Ovary (tissue), 9 donors: ENCODE data around the gene GSG1. TPM values are rescaled to one million over a fixed set of nuclear protein-coding genes. Genes with fewer than 3 reads are reported as not detected.

Experiments used
- DNase-seq, 5 donors: peaks; one replicate each; pipeline ENCODE4 v3.0.0-alpha.2; 2019 to 2020
- H3K27ac ChIP-seq, 2 donors: fragments of 200-600 bp; one replicate each; pipeline versions ENCODE4 v1.5.1 to v1.8.0; 2019 to 2022
- H3K27me3 ChIP-seq: fragments of 200-600 bp; one replicate; pipeline ENCODE4 v1.8.0; 2022
- H3K36me3 ChIP-seq: fragments of 200-600 bp; sonication (generic); one replicate; pipeline ENCODE4 v1.5.1; 2019
- H3K4me1 ChIP-seq: one replicate; pipeline ENCODE4 v1.8.1; 2013; ENCODE audit warnings: mild to moderate bottlenecking, moderate library complexity; ENCODE audit not compliant: insufficient read depth
- H3K4me3 ChIP-seq: fragments of 200-600 bp; sonication (generic); one replicate; pipeline ENCODE4 v1.5.1; 2017
- H3K9me3 ChIP-seq, 2 donors: fragments of 200-600 bp in 1 of 2; sonication (generic) in 1 of 2; one replicate each; pipeline versions ENCODE4 v1.5.1 to v1.8.1; 2013 to 2019; ENCODE audit warnings: mild to moderate bottlenecking in 1 of 2, moderate library complexity in 1 of 2
- EP300 ChIP-seq: sonication (generic); formaldehyde crosslinking; IDR thresholded peaks from one replicate; pipeline ENCODE4 v1.6.1; 2017; ENCODE audit warnings: antibody characterized with exemption
- POLR2A ChIP-seq: fragments of 450-650 bp; IDR thresholded peaks from one replicate; pipeline ENCODE4 v1.6.1; 2017; ENCODE audit warnings: antibody characterized with exemption, mild to moderate bottlenecking, moderate library complexity
- WGBS, 3 donors: extraction: QIAGEN DNeasy Blood & Tissue Kit in 1 of 3; methylation state at CpG; one replicate each; pipeline versions ENCODE4 v1.1.5 to v1.1.7; 2013 to 2017; 5-methylcytosine and 5-hydroxymethylcytosine counted together
- intact Hi-C, 4 donors: fragments of 100-400 bp; cut with DNase I; formaldehyde crosslinking; loops; one replicate each; pipeline versions ENCODE4 v1.11.0 to v1.15.1; 2022 to 2023
- polyA plus RNA-seq, 2 donors: library from polyadenylated mRNA; stranded (reverse); fragments of 200-250 nt in 1 of 2; fragments of 350-450 nt in 1 of 2; fragmentation: Illumina TruSeq in 1 of 2; extraction: RNeasy Lipid Tissue Mini Kit (QIAGEN cat#74804) in 1 of 2; gene quantifications; one replicate each; pipeline ENCODE4 v1.2.3, GENCODE V29; 2013 to 2014
- total RNA-seq, 7 donors: library from RNA; depleted of rRNA in 2 of 7; stranded (reverse); fragments of >200 nt in 2 of 7; fragmentation: NEBNext Ultra II Directional in 3 of 7; extraction: Animal tissue kit (Norgen Biotek cat#: 25700) in 3 of 7; gene quantifications; one replicate each; pipeline versions ENCODE4 v1.1.0 to v1.2.4, GENCODE V29; 2016 to 2023
- TF ChIP-seq, protein P1 (sequence below), 3 donors: fragments of 450-650 bp in 2 of 3; fragments of 200-600 bp in 1 of 3; IDR thresholded peaks; one replicate each; pipeline versions ENCODE4 v1.5.1 to v1.8.0; 2016 to 2022; ENCODE audit warnings: antibody characterized with exemption in 3 of 3, mild to moderate bottlenecking in 1 of 3
- donor health status: DM: no; HTN: no; CAD: no; lungs with moderate emphysema.
- donor health status: DM: no; HTN: no; CAD: no.
- donor health status: Bipolar disorder and iron deficiency.
- donor health status: DM: yes; HTN: yes; CAD: no.
- donor health status: DM: no; HTN: no; CAD: no.
- donor health status: DM: yes; HTN: yes; CAD: no.

The GSG1 gene
- total and polyA plus RNA-seq, 9 donors, result 0.33 to 0.43 TPM; not detected in 7

GRCh38 chr12:13144266-13144828 lies 40.9 kb upstream of the GSG1 start:
- H3K27ac ChIP-seq, result no peak overlapping the region
- no peaks in the 10 kb centered on the region for H3K27me3 ChIP-seq
- no peaks in the 10 kb centered on the region for H3K9me3 ChIP-seq
- TF ChIP-seq POLR2A (no peak), EP300 (no peak)
- TF ChIP-seq, protein P1, sequence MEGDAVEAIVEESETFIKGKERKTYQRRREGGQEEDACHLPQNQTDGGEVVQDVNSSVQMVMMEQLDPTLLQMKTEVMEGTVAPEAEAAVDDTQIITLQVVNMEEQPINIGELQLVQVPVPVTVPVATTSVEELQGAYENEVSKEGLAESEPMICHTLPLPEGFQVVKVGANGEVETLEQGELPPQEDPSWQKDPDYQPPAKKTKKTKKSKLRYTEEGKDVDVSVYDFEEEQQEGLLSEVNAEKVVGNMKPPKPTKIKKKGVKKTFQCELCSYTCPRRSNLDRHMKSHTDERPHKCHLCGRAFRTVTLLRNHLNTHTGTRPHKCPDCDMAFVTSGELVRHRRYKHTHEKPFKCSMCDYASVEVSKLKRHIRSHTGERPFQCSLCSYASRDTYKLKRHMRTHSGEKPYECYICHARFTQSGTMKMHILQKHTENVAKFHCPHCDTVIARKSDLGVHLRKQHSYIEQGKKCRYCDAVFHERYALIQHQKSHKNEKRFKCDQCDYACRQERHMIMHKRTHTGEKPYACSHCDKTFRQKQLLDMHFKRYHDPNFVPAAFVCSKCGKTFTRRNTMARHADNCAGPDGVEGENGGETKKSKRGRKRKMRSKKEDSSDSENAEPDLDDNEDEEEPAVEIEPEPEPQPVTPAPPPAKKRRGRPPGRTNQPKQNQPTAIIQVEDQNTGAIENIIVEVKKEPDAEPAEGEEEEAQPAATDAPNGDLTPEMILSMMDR (IDR thresholded peaks at IDR 0.05), result no peak
- intact Hi-C loops, result no loop called here
- no peak for DNase-seq
- no peaks in the 10 kb centered on the region for H3K36me3 ChIP-seq
- 89 to 94% (median 93%) methylated on average over 2 of the region's 2 CpGs for WGBS, 3 donors
- H3K4me3 ChIP-seq, result no peak overlapping the region
- peaks cover 5% of the 10 kb centered on the region for H3K4me1 ChIP-seq

GRCh38 chr12:13142747-13143146 lies 39.3 kb upstream of the GSG1 start:
- H3K4me1 ChIP-seq, result no peaks in the 10 kb centered on the region
- H3K4me3 ChIP-seq, result no peak overlapping the region
- intact Hi-C loops, result no loop called here
- DNase-seq, result no peak
- H3K27me3 ChIP-seq, result no peaks in the 10 kb centered on the region
- H3K9me3 ChIP-seq, result no peaks in the 10 kb centered on the region
- no peaks in the 10 kb centered on the region for H3K36me3 ChIP-seq
- TF ChIP-seq POLR2A, result no peak
- TF ChIP-seq, protein P1 (IDR thresholded peaks at IDR 0.05), result no peak
- no peak for TF ChIP-seq EP300
- WGBS, 3 donors, result 89 to 92% (median 89%) methylated on average over 8 of the region's 8 CpGs
- no peak overlapping the region for H3K27ac ChIP-seq

- Histone ChIP-seq H3K36me3 (no peaks in the 10 kb centered on the region), H3K9me3 (no peaks in the 10 kb centered on the region), H3K27ac (no peak overlapping the region), H3K4me3 (no peak overlapping the region), H3K27me3 (no peaks in the 10 kb centered on the region), H3K4me1 (no peaks in the 10 kb centered on the region)
- DNase-seq, result no peak
- intact Hi-C loops, result no loop called here
- WGBS, 3 donors, result 86 to 93% (median 92%) methylated on average over 5 of the region's 5 CpGs
- no peak for TF ChIP-seq EP300
- TF ChIP-seq, protein P1 (IDR thresholded peaks at IDR 0.05), result no peak
- no peak for TF ChIP-seq POLR2A
Observed at GRCh38 chr12:13141686-13142085, 38.2 kb upstream of the GSG1 start.

DNA sequence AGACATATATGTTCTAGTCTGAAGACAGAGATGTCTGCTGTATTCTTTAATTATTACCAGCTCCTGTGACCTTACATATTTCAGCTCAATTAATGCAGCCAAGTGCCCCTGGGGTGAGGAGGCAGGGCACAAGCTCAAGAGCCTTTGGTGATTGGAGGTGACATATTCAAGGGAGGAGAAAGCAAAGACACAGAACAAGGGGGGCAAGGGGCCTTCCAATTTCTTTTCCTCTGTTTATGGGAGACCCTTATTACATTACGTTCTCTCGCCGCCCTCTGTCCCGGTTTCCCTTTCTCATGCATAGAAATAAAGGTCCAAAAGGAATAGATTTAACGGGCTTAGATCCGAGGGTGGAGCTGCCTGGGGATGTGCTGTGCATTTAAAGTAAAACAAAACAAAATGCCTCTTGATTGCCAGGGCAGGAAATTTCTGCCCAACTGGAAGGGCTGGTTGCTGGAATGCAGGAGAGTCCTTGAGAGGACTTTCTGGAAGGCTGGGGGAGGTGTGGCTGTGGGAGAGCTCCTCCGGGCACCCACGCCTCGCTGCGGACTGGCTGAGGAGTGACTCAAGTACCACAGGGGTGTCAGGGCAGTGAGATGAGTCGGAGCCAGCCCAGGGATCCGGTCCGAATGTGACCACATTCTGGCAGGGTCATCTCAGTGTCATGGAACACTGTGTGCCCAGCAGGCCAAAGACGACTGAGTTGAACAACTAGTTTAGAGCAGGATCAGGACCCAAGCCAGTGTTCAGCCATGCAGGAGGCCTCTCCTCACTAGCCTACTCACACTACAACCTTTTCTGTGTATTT lies 32.1 kb upstream of the GSG1 start:
- H3K27ac ChIP-seq, result no peak overlapping the region
- TF ChIP-seq EP300 (no peak), POLR2A (no peak)
- TF ChIP-seq, protein P1 (IDR thresholded peaks at IDR 0.05), result no peak
- H3K4me3 ChIP-seq, result no peak overlapping the region
- DNase-seq, result peak; percentile 21 to 74 (median 41)
- peaks cover 6% of the 10 kb centered on the region for H3K4me1 ChIP-seq
- H3K36me3 ChIP-seq, result no peaks in the 10 kb centered on the region
- 20 to 47% (median 23%) methylated on average over 14 of the region's 14 CpGs for WGBS, 3 donors
- intact Hi-C loops, result no loop called here
- no peaks in the 10 kb centered on the region for H3K9me3 ChIP-seq
- H3K27me3 ChIP-seq, result no peaks in the 10 kb centered on the region
